ENCODE measurements around the gene GJB5. TPM values are rescaled to one million over a fixed set of nuclear protein-coding genes. Genes with fewer than 3 reads are reported as not detected.

GJB5 gene
- total RNA-seq, 1 donor from 2014 or later = not detected

DNA sequence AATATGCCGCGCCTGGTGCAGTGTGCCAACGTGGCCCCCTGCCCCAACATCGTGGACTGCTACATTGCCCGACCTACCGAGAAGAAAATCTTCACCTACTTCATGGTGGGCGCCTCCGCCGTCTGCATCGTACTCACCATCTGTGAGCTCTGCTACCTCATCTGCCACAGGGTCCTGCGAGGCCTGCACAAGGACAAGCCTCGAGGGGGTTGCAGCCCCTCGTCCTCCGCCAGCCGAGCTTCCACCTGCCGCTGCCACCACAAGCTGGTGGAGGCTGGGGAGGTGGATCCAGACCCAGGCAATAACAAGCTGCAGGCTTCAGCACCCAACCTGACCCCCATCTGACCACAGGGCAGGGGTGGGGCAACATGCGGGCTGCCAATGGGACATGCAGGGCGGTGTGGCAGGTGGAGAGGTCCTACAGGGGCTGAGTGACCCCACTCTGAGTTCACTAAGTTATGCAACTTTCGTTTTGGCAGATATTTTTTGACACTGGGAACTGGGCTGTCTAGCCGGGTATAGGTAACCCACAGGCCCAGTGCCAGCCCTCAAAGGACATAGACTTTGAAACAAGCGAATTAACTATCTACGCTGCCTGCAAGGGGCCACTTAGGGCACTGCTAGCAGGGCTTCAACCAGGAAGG is 30.5 kb downstream of the GJB5 start:
- H3K4me1 Mint-ChIP-seq (ENCODE audit: unreplicated experiment) = peaks cover 47% of the 10 kb centered on the region
- peaks cover 25% of the 10 kb centered on the region for H3K27me3 Mint-ChIP-seq (ENCODE audit: unreplicated experiment)
- no peak for DNase-seq (ENCODE audit: low spot score)
- TF ChIP-seq, protein P1, sequence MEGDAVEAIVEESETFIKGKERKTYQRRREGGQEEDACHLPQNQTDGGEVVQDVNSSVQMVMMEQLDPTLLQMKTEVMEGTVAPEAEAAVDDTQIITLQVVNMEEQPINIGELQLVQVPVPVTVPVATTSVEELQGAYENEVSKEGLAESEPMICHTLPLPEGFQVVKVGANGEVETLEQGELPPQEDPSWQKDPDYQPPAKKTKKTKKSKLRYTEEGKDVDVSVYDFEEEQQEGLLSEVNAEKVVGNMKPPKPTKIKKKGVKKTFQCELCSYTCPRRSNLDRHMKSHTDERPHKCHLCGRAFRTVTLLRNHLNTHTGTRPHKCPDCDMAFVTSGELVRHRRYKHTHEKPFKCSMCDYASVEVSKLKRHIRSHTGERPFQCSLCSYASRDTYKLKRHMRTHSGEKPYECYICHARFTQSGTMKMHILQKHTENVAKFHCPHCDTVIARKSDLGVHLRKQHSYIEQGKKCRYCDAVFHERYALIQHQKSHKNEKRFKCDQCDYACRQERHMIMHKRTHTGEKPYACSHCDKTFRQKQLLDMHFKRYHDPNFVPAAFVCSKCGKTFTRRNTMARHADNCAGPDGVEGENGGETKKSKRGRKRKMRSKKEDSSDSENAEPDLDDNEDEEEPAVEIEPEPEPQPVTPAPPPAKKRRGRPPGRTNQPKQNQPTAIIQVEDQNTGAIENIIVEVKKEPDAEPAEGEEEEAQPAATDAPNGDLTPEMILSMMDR (IDR thresholded peaks at IDR 0.05; ENCODE audit: unreplicated experiment) = no peak
- H3K27ac Mint-ChIP-seq (ENCODE audit: unreplicated experiment) = no peak overlapping the region
- H3K9me3 Mint-ChIP-seq (ENCODE audit: unreplicated experiment) = no peaks in the 10 kb centered on the region
- H3K36me3 Mint-ChIP-seq (ENCODE audit: low read depth, unreplicated experiment) = peaks cover 4% of the 10 kb centered on the region
- peak overlapping the region; percentile 25 for H3K4me3 Mint-ChIP-seq (ENCODE audit: unreplicated experiment)

DNA sequence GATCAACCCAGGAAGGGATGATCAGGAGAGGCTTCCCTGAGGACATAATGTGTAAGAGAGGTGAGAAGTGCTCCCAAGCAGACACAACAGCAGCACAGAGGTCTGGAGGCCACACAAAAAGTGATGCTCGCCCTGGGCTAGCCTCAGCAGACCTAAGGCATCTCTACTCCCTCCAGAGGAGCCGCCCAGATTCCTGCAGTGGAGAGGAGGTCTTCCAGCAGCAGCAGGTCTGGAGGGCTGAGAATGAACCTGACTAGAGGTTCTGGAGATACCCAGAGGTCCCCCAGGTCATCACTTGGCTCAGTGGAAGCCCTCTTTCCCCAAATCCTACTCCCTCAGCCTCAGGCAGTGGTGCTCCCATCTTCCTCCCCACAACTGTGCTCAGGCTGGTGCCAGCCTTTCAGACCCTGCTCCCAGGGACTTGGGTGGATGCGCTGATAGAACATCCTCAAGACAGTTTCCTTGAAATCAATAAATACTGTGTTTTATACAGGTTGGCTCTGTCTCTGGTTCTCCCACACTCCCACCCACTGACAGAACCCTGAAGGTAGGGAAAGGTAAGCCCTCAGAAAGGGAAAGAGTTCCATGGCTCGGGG is 31.1 kb downstream of the GJB5 start:
- no peak overlapping the region for H3K27ac Mint-ChIP-seq (ENCODE audit: unreplicated experiment)

DNA sequence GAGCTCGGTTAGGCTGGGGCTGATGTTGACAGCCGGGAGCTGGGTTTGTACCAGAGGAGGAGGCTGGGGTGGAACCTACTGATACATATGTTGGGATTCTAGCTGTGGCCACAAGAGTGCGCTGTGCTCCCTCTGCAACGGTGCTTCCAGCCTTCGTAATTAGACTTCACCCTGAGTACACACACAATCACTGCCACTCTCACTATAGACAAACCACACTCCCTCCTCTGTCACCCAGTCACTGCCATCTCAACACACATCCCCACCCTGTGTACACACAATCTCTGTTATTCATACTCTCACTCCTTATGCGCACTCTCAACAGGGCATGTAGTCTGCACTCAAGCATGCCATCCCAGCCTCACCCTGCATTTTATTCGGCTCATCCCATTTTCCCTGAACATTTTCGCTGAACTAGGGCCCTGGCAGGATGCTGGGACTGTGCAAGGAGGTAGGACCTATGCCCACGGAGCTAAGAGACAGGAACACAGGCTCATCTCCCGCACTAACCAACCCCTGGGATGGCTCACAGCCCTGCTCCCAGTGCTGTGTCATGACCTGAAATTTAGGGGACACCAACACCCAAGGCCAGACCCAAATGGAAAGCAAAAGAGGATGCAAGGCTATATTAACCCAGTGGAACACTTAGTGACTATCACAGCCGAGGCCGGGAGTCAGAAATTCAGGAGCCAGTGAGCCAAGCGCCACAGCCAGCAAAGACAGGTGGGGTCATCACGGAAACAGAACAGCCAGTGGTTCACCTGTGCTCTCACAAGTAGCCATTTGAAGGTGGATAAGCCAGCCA is 31.9 kb downstream of the GJB5 start:
- Mint-ChIP-seq H3K4me3 (ENCODE audit: unreplicated experiment) (no peak overlapping the region), H3K9me3 (ENCODE audit: unreplicated experiment) (no peaks in the 10 kb centered on the region), H3K36me3 (ENCODE audit: low read depth, unreplicated experiment) (peaks cover 8% of the 10 kb centered on the region), H3K27ac (ENCODE audit: unreplicated experiment) (no peak overlapping the region), H3K4me1 (ENCODE audit: unreplicated experiment) (peaks cover 47% of the 10 kb centered on the region), H3K27me3 (ENCODE audit: unreplicated experiment) (peaks cover 29% of the 10 kb centered on the region)
- DNase-seq (ENCODE audit: low spot score) = peak; percentile 73
- TF ChIP-seq, protein P1 (IDR thresholded peaks at IDR 0.05; ENCODE audit: unreplicated experiment) = peak; percentile 81

More for the DNA sequence above, 31.1 kb downstream of the GJB5 start:
- Mint-ChIP-seq H3K4me1 (ENCODE audit: unreplicated experiment) (peaks cover 43% of the 10 kb centered on the region), H3K4me3 (ENCODE audit: unreplicated experiment) (no peak overlapping the region), H3K36me3 (ENCODE audit: low read depth, unreplicated experiment) (peaks cover 4% of the 10 kb centered on the region), H3K9me3 (ENCODE audit: unreplicated experiment) (no peaks in the 10 kb centered on the region), H3K27me3 (ENCODE audit: unreplicated experiment) (peaks cover 26% of the 10 kb centered on the region)
- TF ChIP-seq, protein P1 (IDR thresholded peaks at IDR 0.05; ENCODE audit: unreplicated experiment) = no peak
- DNase-seq (ENCODE audit: low spot score) = no peak

DNA sequence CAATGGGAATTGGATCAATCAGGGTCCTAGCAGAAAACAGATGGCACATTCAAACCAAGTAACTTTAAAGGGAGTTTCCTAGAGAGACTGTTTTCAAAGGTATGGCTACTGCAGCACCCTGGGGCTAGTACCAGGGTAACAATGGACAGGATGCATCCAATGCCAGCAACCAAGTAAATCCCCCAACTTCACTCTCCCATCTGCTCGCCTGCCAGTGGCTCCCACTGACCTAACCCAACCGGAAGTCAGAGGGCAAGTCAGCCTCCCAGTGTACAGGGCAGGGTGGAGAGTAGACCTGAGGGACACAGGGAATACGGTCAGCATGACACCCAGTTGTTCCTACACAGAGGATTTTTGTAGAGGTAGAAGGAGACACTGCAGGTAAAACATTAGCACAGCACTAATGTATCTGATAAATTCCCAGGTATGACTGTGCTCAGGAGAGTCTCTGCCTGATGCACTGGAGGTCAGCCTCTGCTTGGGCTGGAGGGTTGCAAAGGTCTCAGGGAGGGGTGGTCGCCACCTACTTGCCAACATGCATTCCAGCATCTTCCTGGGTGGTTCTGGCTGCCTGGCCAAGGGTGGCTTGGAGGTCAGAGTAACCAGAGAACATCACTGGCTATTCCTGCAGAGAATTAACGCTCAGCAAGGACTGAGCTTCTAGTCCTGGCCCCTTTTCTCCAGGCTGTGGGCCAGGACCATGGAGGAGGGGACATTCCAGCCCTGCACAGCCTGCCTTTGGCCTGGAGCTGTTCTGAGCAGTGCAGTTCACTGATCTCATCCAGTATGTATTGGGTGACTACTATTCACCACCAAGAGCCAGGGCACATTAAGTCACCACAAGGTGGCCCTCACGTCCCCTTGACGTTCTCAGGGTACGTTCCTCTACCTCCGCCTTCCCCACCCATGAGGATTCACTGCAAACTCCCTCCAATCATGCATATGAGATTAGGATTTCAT is 32.9 kb downstream of the GJB5 start:
- no peak overlapping the region for H3K4me3 Mint-ChIP-seq (ENCODE audit: unreplicated experiment)
- TF ChIP-seq, protein P1 (IDR thresholded peaks at IDR 0.05; ENCODE audit: unreplicated experiment) = peak; percentile 36
- peak; percentile 47 for DNase-seq (ENCODE audit: low spot score)
- H3K27ac Mint-ChIP-seq (ENCODE audit: unreplicated experiment) = peak overlapping the region; percentile 55
- H3K36me3 Mint-ChIP-seq (ENCODE audit: low read depth, unreplicated experiment) = peaks cover 15% of the 10 kb centered on the region
- peaks cover 50% of the 10 kb centered on the region for H3K4me1 Mint-ChIP-seq (ENCODE audit: unreplicated experiment)
- peaks cover 33% of the 10 kb centered on the region for H3K27me3 Mint-ChIP-seq (ENCODE audit: unreplicated experiment)
- no peaks in the 10 kb centered on the region for H3K9me3 Mint-ChIP-seq (ENCODE audit: unreplicated experiment)

Data from endothelial cell (in vitro differentiated cells).